GM10248 (cell line): Measurements from ENCODE around the gene SPECC1L.
"Not testable (repeated sequence)": the region's sequence is repeated elsewhere in the genome, so short reads cannot be mapped to it uniquely, and the experiment has no call there.

Experiments
- CTCF ChIA-PET: fragments of 300-600 bp; sonication (Branson Sonifier 250); formaldehyde crosslinking; extraction: SDS; loops from one replicate; lab custom pipeline; 2021; ENCODE audit warnings: antibody characterized with exemption; lab: Yijun Ruan, JAX
- POLR2A ChIA-PET: fragments of 350-650 bp; sonication (Branson Sonifier 250); formaldehyde crosslinking; extraction: SDS; loops from one replicate; lab custom pipeline; 2020; ENCODE audit warnings: antibody characterized with exemption; lab: Yijun Ruan, JAX
- DNase-seq: peaks from one replicate; pipeline ENCODE4 v3.0.0; 2012; ENCODE audit errors: extremely low spot score
- CTCF ChIP-seq: IDR thresholded peaks from 2 replicates; pipeline ENCODE4 v1.5.1; 2012; ENCODE audit warnings: mild to moderate bottlenecking, low read depth; ENCODE audit errors: extremely low read depth, missing control alignments, control extremely low read depth

Gene SPECC1L

GRCh38 chr22:24284747-24285203 is 14.1 kb downstream of the SPECC1L start:
- POLR2A ChIA-PET: no interaction called here
- DNase-seq: no peak
- CTCF ChIA-PET: interaction anchor here (1.2 to 1.4 kb wide), 2 partner anchors 11 to 54 kb away, joined by 4 read pairs; no protein-coding TSS in a partner anchor
- TF ChIP-seq CTCF: no peak

GRCh38 chr22:24285245-24285644 is 14.6 kb downstream of the SPECC1L start:
- TF ChIP-seq CTCF: no peak
- DNase-seq: peak; percentile 13
- ChIA-PET CTCF (interaction anchor here (1.2 to 1.4 kb wide), 2 partner anchors 12 to 55 kb away, joined by 4 read pairs; no protein-coding TSS in a partner anchor), POLR2A (no interaction called here)

- DNase-seq, POLR2A ChIA-PET, CTCF ChIA-PET: not testable (repeated sequence)
Measured at GRCh38 chr22:24287212-24287611, 16.6 kb downstream of the SPECC1L start.

GRCh38 chr22:24287801-24288200 is 17.2 kb downstream of the SPECC1L start:
- CTCF ChIA-PET, POLR2A ChIA-PET: not testable (repeated sequence)

GRCh38 chr22:24289114-24289513 is 18.5 kb downstream of the SPECC1L start:
- ChIA-PET CTCF (interaction anchor here (1.5 kb wide), 1 partner anchor 15 kb away, joined by 3 read pairs; no protein-coding TSS in a partner anchor), POLR2A (no interaction called here)
- DNase-seq: no peak
- TF ChIP-seq CTCF: no peak

More at GRCh38 chr22:24287801-24288200, 17.2 kb downstream of the SPECC1L start:
- not testable (repeated sequence) for DNase-seq

GRCh38 chr22:24289741-24290163 is 19.1 kb downstream of the SPECC1L start:
- ChIA-PET POLR2A (no interaction called here), CTCF (interaction anchor here (1.5 kb wide), 1 partner anchor 15 kb away, joined by 3 read pairs; no protein-coding TSS in a partner anchor)
- DNase-seq: peak; percentile 10
- no peak for TF ChIP-seq CTCF

- DNase-seq: no peak
- ChIA-PET POLR2A (no interaction called here), CTCF (no interaction called here)
- no peak for TF ChIP-seq CTCF
Measured at GRCh38 chr22:24290459-24290858, 19.8 kb downstream of the SPECC1L start.

- ChIA-PET POLR2A (no interaction called here), CTCF (interaction anchor here (0.7 kb wide), 1 partner anchor 21 kb away, joined by 3 read pairs; the partner anchor contains the start of gene SPECC1L)
- DNase-seq: no peak
- no peak for TF ChIP-seq CTCF
Measured at GRCh38 chr22:24291515-24292201, 21.0 kb downstream of the SPECC1L start.

- POLR2A ChIA-PET, CTCF ChIA-PET, DNase-seq: not testable (repeated sequence)
Measured at GRCh38 chr22:24292202-24292830, 21.7 kb downstream of the SPECC1L start.

GRCh38 chr22:24294913-24295312 is 24.3 kb downstream of the SPECC1L start:
- POLR2A ChIA-PET, DNase-seq, CTCF ChIA-PET: not testable (repeated sequence)
